ENCODE results near the gene ZNF689.
A peak's percentile ranks its signal among the peaks of the same experiment; 100 is the strongest.

The ZNF689 gene

DNA sequence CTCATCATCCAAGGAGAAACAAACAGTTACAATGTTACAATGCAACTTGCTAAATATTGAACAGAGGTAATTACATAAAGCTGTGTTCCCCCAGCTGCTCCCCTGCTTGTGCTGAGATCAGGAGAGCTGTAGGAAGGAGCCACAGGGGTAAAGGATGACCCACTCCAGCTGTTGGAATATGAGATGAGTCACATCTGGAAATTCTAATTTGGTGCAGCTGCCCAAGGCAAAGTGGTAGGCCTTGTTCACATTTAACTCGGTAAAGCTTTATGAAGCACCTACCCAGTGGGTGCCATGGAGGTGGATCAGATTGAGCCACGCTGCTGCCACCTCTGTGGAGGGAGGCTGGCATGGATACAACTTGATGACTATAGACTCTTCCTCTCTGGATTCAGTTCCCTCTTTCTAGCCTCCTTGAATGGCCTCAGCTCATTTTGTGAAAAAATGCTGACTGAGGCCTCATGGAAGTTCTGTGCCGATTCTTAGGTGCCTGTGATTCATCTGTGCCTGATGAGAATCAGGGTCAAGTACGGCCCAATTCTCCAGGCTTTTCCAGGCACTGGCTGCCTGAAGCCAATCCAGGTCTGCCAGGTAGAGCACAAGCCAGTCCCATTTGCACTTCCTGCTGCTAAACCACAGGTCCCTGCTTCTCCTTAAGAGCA lies 7.4 kb downstream of the ZNF689 start:
- Histone ChIP-seq H3K4me3 (ENCODE audit: low read depth, low read length) (no peak overlapping the region), H3K79me1 (ENCODE audit: low read length) (no peaks in the 10 kb centered on the region), H2BK5ac (ENCODE audit: low read depth, low read length, poor library complexity) (no peak overlapping the region), H3K79me2 (ENCODE audit: control insufficient read depth, insufficient read depth, low read length, poor library complexity) (no peaks in the 10 kb centered on the region), H3K36me3 (ENCODE audit: control insufficient read depth in 1 of 2, insufficient read depth in 2 of 2, low read length in 2 of 2) (peaks cover 14 to 28% of the 10 kb centered on the region in 2 experiments), H3K4me1 (ENCODE audit: control insufficient read depth in 1 of 2, insufficient read depth in 2 of 2, low read length in 2 of 2) (no peaks in the 10 kb centered on the region), H3K9me3 (ENCODE audit: insufficient read depth, low read depth, low read length) (peaks cover 2% of the 10 kb centered on the region), H3K9ac (ENCODE audit: low read length) (no peak overlapping the region), H2BK120ac (ENCODE audit: insufficient read depth, low read length, poor library complexity) (no peak overlapping the region), H3K14ac (ENCODE audit: low read length) (no peak overlapping the region), H3K4ac (ENCODE audit: low read depth, low read length) (no peak overlapping the region), H4K91ac (ENCODE audit: low read depth, low read length) (no peak overlapping the region), H3K27me3 (ENCODE audit: insufficient read depth, low read length) (no peaks in the 10 kb centered on the region), H3K4me2 (ENCODE audit: low read length) (no peak overlapping the region), H3K23ac (ENCODE audit: low read length) (no peak overlapping the region), H4K12ac (ENCODE audit: low read depth, low read length) (no peak overlapping the region), H2AK5ac (ENCODE audit: low read length) (no peak overlapping the region), H4K8ac (ENCODE audit: low read depth, low read length) (no peak overlapping the region), H3K18ac (ENCODE audit: low read length) (no peak overlapping the region), H2AFZ (ENCODE audit: insufficient read depth, low read length, poor library complexity) (no peak overlapping the region), H3K27ac (ENCODE audit: low read depth, low read length) (no peak overlapping the region), H2BK12ac (ENCODE audit: low read length) (no peak overlapping the region)
- WGBS (ENCODE audit: extremely low coverage, insufficient coverage, insufficient read length), result no CpG with 5 or more reads among the region's 4 CpGs
- peak in 1 of 2 donors; percentile 12 for DNase-seq

DNA sequence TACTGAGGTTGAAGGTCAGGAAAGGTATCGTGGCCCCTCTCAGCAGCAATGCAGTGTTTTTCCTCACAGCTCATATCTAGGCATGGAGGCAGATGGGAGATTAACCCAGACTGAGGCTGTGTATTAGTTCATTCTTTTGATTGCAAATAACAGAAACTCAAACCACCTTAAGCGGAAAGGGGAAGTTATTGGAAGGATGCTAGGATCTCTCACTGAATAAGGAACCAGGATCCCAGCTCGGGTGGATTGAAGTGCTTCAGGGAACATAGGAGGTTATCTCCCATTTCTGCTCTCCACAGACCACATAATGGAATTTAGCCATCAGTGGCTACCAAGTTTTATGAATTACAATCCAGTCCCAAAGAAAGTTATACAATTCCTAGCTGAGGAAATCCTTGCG lies 8.2 kb downstream of the ZNF689 start:
- Histone ChIP-seq H2AK5ac (ENCODE audit: low read length) (no peak overlapping the region), H3K27me3 (ENCODE audit: insufficient read depth, low read length) (no peaks in the 10 kb centered on the region), H3K4me3 (ENCODE audit: low read depth, low read length) (no peak overlapping the region), H3K18ac (ENCODE audit: low read length) (no peak overlapping the region), H3K36me3 (ENCODE audit: control insufficient read depth in 1 of 2, insufficient read depth in 2 of 2, low read length in 2 of 2) (peaks cover 12 to 27% of the 10 kb centered on the region in 2 experiments), H3K79me2 (ENCODE audit: control insufficient read depth, insufficient read depth, low read length, poor library complexity) (no peaks in the 10 kb centered on the region), H3K4me1 (ENCODE audit: control insufficient read depth in 1 of 2, insufficient read depth in 2 of 2, low read length in 2 of 2) (no peaks in the 10 kb centered on the region), H3K9me3 (ENCODE audit: insufficient read depth, low read depth, low read length) (peaks cover 2% of the 10 kb centered on the region), H2AFZ (ENCODE audit: insufficient read depth, low read length, poor library complexity) (no peak overlapping the region), H3K23ac (ENCODE audit: low read length) (no peak overlapping the region), H3K9ac (ENCODE audit: low read length) (no peak overlapping the region), H2BK5ac (ENCODE audit: low read depth, low read length, poor library complexity) (no peak overlapping the region), H4K12ac (ENCODE audit: low read depth, low read length) (no peak overlapping the region), H2BK12ac (ENCODE audit: low read length) (no peak overlapping the region), H4K91ac (ENCODE audit: low read depth, low read length) (no peak overlapping the region), H3K27ac (ENCODE audit: low read depth, low read length) (no peak overlapping the region), H3K4me2 (ENCODE audit: low read length) (no peak overlapping the region), H2BK120ac (ENCODE audit: insufficient read depth, low read length, poor library complexity) (no peak overlapping the region), H3K14ac (ENCODE audit: low read length) (no peak overlapping the region), H3K79me1 (ENCODE audit: low read length) (no peaks in the 10 kb centered on the region), H4K8ac (ENCODE audit: low read depth, low read length) (no peak overlapping the region), H3K4ac (ENCODE audit: low read depth, low read length) (no peak overlapping the region)
- WGBS (ENCODE audit: extremely low coverage, insufficient coverage, insufficient read length), result no CpG with 5 or more reads among the region's 4 CpGs
- DNase-seq, result peak in 1 of 2 donors; percentile 1

DNA sequence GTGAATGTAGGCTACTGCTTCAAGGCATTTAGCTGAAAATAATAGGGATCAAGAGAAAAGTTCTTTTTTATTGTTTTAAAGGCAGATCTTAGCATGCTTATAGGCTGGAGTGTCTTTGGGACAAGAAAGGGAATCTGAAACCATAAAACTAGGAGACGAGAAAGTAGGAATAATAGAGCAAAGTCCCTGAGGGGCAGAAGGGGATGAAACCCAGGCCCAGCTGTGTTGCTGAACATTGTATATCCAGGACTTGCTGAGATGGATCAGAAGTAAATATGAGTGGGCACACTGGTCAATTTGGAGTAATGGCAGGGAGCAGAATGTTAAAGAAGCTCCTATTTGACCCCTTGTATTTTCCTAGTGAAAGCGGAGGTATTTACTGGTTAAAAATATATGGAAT lies 9.3 kb downstream of the ZNF689 start:
- H3K4ac ChIP-seq (ENCODE audit: low read depth, low read length), result no peak overlapping the region
- H3K14ac ChIP-seq (ENCODE audit: low read length), result no peak overlapping the region
- no peak overlapping the region for H3K4me3 ChIP-seq (ENCODE audit: low read depth, low read length)
- H3K4me1 ChIP-seq (ENCODE audit: control insufficient read depth in 1 of 2, insufficient read depth in 2 of 2, low read length in 2 of 2), result no peaks in the 10 kb centered on the region
- DNase-seq, result no peak
- H2BK12ac ChIP-seq (ENCODE audit: low read length), result no peak overlapping the region
- H4K91ac ChIP-seq (ENCODE audit: low read depth, low read length), result no peak overlapping the region
- no peak overlapping the region for H2AK5ac ChIP-seq (ENCODE audit: low read length)
- no peak overlapping the region for H4K8ac ChIP-seq (ENCODE audit: low read depth, low read length)
- WGBS (ENCODE audit: extremely low coverage, insufficient coverage, insufficient read length), result no CpG with 5 or more reads among the region's 2 CpGs
- H3K79me2 ChIP-seq (ENCODE audit: control insufficient read depth, insufficient read depth, low read length, poor library complexity), result no peaks in the 10 kb centered on the region
- H3K27me3 ChIP-seq (ENCODE audit: insufficient read depth, low read length), result no peaks in the 10 kb centered on the region
- no peak overlapping the region for H3K9ac ChIP-seq (ENCODE audit: low read length)
- H3K18ac ChIP-seq (ENCODE audit: low read length), result no peak overlapping the region
- H2BK120ac ChIP-seq (ENCODE audit: insufficient read depth, low read length, poor library complexity), result no peak overlapping the region
- H4K12ac ChIP-seq (ENCODE audit: low read depth, low read length), result no peak overlapping the region
- H3K36me3 ChIP-seq (ENCODE audit: control insufficient read depth in 1 of 2, insufficient read depth in 2 of 2, low read length in 2 of 2), result peaks cover 12 to 25% of the 10 kb centered on the region in 2 experiments
- no peak overlapping the region for H3K23ac ChIP-seq (ENCODE audit: low read length)
- no peak overlapping the region for H2AFZ ChIP-seq (ENCODE audit: insufficient read depth, low read length, poor library complexity)
- no peak overlapping the region for H3K4me2 ChIP-seq (ENCODE audit: low read length)
- H3K79me1 ChIP-seq (ENCODE audit: low read length), result no peaks in the 10 kb centered on the region
- H3K27ac ChIP-seq (ENCODE audit: low read depth, low read length), result no peak overlapping the region
- no peak overlapping the region for H2BK5ac ChIP-seq (ENCODE audit: low read depth, low read length, poor library complexity)
- peaks cover 2% of the 10 kb centered on the region for H3K9me3 ChIP-seq (ENCODE audit: insufficient read depth, low read depth, low read length)

DNA sequence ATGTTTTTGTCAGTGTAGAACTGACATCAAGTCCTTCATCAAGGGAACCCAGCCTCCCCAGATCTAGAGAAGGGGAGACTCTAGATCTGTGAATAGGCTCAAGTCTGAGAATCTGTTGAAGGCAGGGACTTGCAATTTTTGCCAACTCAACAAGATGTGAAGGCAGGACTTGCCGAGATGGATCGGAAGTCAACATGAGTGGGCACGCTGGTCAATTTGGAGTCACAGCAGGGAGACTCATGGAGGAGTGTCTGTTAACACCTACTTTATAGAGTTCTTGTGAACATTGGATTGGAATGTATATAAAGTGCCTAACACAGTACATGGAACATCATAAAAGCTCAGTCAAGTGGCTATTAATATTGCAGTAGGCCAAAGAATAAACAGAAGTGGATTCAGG lies 10.0 kb downstream of the ZNF689 start:
- no peak for DNase-seq
- H3K4me2 ChIP-seq (ENCODE audit: low read length), result no peak overlapping the region
- no peaks in the 10 kb centered on the region for H3K4me1 ChIP-seq (ENCODE audit: control insufficient read depth in 1 of 2, insufficient read depth in 2 of 2, low read length in 2 of 2)
- no peak overlapping the region for H2AK5ac ChIP-seq (ENCODE audit: low read length)
- peaks cover 11 to 23% of the 10 kb centered on the region in 2 experiments for H3K36me3 ChIP-seq (ENCODE audit: control insufficient read depth in 1 of 2, insufficient read depth in 2 of 2, low read length in 2 of 2)
- H3K27ac ChIP-seq (ENCODE audit: low read depth, low read length), result no peak overlapping the region
- H3K4me3 ChIP-seq (ENCODE audit: low read depth, low read length), result no peak overlapping the region
- no peaks in the 10 kb centered on the region for H3K79me2 ChIP-seq (ENCODE audit: control insufficient read depth, insufficient read depth, low read length, poor library complexity)
- H3K27me3 ChIP-seq (ENCODE audit: insufficient read depth, low read length), result no peaks in the 10 kb centered on the region
- H3K79me1 ChIP-seq (ENCODE audit: low read length), result no peaks in the 10 kb centered on the region
- no peak overlapping the region for H3K18ac ChIP-seq (ENCODE audit: low read length)
- H2AFZ ChIP-seq (ENCODE audit: insufficient read depth, low read length, poor library complexity), result no peak overlapping the region
- H4K12ac ChIP-seq (ENCODE audit: low read depth, low read length), result no peak overlapping the region
- no peak overlapping the region for H3K9ac ChIP-seq (ENCODE audit: low read length)
- no peak overlapping the region for H4K8ac ChIP-seq (ENCODE audit: low read depth, low read length)
- no peak overlapping the region for H4K91ac ChIP-seq (ENCODE audit: low read depth, low read length)
- H3K23ac ChIP-seq (ENCODE audit: low read length), result no peak overlapping the region
- no peak overlapping the region for H3K14ac ChIP-seq (ENCODE audit: low read length)
- no peak overlapping the region for H2BK12ac ChIP-seq (ENCODE audit: low read length)
- no CpG with 5 or more reads among the region's 3 CpGs for WGBS (ENCODE audit: extremely low coverage, insufficient coverage, insufficient read length)
- H3K4ac ChIP-seq (ENCODE audit: low read depth, low read length), result no peak overlapping the region
- H2BK120ac ChIP-seq (ENCODE audit: insufficient read depth, low read length, poor library complexity), result no peak overlapping the region
- no peak overlapping the region for H2BK5ac ChIP-seq (ENCODE audit: low read depth, low read length, poor library complexity)
- peaks cover 2% of the 10 kb centered on the region for H3K9me3 ChIP-seq (ENCODE audit: insufficient read depth, low read depth, low read length)
